OCI-LY3 (cell line): ENCODE results near the gene PLXNC1.

Source experiments
- H2AFZ ChIP-seq: fragments of 200-600, 300-600 bp; shearing (Covaris generic); 2 replicates; pipeline ENCODE4 v1.6.0; 2014; ENCODE audit warnings: antibody characterized with exemption, low read depth, low read length
- H3K27ac ChIP-seq: fragments of 200-600, 300-600 bp; sonication (generic); 2 replicates; pipeline ENCODE4 v1.5.1; 2014; ENCODE audit warnings: mild to moderate bottlenecking, low read length, moderate library complexity, mixed read lengths
- H3K27me3 ChIP-seq: fragments of 200-600, 300-600 bp; sonication (generic); 2 replicates; pipeline ENCODE4 v1.6.1; 2014; ENCODE audit warnings: low read depth, low read length, mixed read lengths
- H3K36me3 ChIP-seq: fragments of 200-600, 300-600 bp; sonication (generic); replicated peaks from 2 replicates; pipeline ENCODE3; 2014; ENCODE audit warnings: low read depth, low read length, mixed read lengths
- H3K4me1 ChIP-seq: fragments of 300-600, 200-600 bp; sonication (generic); 2 replicates; pipeline ENCODE4 v1.6.1; 2014; ENCODE audit warnings: low read length, mixed read lengths
- H3K4me2 ChIP-seq: fragments of 200-600, 300-600 bp; sonication (generic); 2 replicates; pipeline ENCODE4 v1.6.1; 2014; ENCODE audit warnings: low read length, mixed read lengths
- H3K4me3 ChIP-seq: fragments of 300-600, 200-600 bp; sonication (generic); 2 replicates; pipeline ENCODE4 v1.5.1; 2014; ENCODE audit warnings: antibody characterized with exemption, mild to moderate bottlenecking, low read length, moderate library complexity
- H3K79me2 ChIP-seq: fragments of 300-600, 200-600 bp; shearing (Covaris generic); 2 replicates; pipeline ENCODE4 v1.6.1; 2014; ENCODE audit warnings: mild to moderate bottlenecking, low read length, mixed read lengths
- H3K9ac ChIP-seq: fragments of 300-600, 200-600 bp; shearing (Covaris generic); 2 replicates; pipeline ENCODE4 v1.6.0; 2014; ENCODE audit warnings: mild to moderate bottlenecking, low read length, moderate library complexity
- H3K9me3 ChIP-seq: fragments of 200-600, 300-600 bp; shearing (Covaris generic); 2 replicates; pipeline ENCODE4 v1.6.1; 2014; ENCODE audit warnings: low read length, mixed read lengths; ENCODE audit not compliant: insufficient read depth
- H4K20me1 ChIP-seq: fragments of 200-600, 300-600 bp; sonication (generic); 2 replicates; pipeline ENCODE4 v1.6.1; 2016; ENCODE audit warnings: low read length, mixed read lengths; ENCODE audit not compliant: insufficient read depth
- EZH2phosphoT487 ChIP-seq: fragments of 200-600 bp; shearing (Covaris generic); IDR thresholded peaks from 2 replicates; pipeline ENCODE4 v1.6.1; 2018; ENCODE audit warnings: antibody characterized with exemption, mixed run types, low read depth
- TF ChIP-seq, protein P1 (sequence below): fragments of 200-600, 300-600 bp; sonication (generic); IDR thresholded peaks from 2 replicates; pipeline ENCODE4 v1.5.1; 2014; ENCODE audit warnings: antibody characterized with exemption, low read length, low read depth

The PLXNC1 gene

DNA sequence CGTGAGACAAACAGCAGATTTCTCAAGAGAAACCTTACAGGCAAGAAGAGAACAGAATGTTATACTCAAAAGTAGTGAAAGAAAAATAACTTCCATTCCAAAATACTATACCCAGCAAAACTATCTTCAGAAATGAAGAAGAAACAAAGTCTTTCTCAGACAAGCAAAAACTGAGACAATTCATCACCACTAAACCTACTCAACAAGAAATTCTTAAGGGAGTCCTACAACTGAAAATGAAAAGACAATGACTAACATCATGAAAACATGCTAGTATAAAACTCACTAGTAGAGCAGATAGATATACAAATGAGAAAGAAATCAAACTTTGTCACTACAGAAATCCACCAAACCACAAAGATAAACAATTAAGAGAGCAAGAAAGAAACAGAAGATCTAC is 204.8 kb downstream of the PLXNC1 start:
- no peak overlapping the region for H3K27ac ChIP-seq
- H3K4me3 ChIP-seq = no peak overlapping the region
- no peaks in the 10 kb centered on the region for H4K20me1 ChIP-seq
- H3K4me1 ChIP-seq = no peaks in the 10 kb centered on the region
- peaks cover 53% of the 10 kb centered on the region for H3K36me3 ChIP-seq
- peaks cover 37% of the 10 kb centered on the region for H3K9me3 ChIP-seq
- H3K9ac ChIP-seq = no peak overlapping the region
- H3K79me2 ChIP-seq = no peaks in the 10 kb centered on the region
- no peak overlapping the region for H3K4me2 ChIP-seq
- H3K27me3 ChIP-seq = no peaks in the 10 kb centered on the region
- H2AFZ ChIP-seq = no peak overlapping the region
- no peak for TF ChIP-seq EZH2phosphoT487
- TF ChIP-seq, protein P1, sequence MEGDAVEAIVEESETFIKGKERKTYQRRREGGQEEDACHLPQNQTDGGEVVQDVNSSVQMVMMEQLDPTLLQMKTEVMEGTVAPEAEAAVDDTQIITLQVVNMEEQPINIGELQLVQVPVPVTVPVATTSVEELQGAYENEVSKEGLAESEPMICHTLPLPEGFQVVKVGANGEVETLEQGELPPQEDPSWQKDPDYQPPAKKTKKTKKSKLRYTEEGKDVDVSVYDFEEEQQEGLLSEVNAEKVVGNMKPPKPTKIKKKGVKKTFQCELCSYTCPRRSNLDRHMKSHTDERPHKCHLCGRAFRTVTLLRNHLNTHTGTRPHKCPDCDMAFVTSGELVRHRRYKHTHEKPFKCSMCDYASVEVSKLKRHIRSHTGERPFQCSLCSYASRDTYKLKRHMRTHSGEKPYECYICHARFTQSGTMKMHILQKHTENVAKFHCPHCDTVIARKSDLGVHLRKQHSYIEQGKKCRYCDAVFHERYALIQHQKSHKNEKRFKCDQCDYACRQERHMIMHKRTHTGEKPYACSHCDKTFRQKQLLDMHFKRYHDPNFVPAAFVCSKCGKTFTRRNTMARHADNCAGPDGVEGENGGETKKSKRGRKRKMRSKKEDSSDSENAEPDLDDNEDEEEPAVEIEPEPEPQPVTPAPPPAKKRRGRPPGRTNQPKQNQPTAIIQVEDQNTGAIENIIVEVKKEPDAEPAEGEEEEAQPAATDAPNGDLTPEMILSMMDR = no peak
